Measurements from ENCODE around the gene ACTBL2. TPM values are rescaled to one million over a fixed set of nuclear protein-coding genes. Genes with fewer than 3 reads are reported as not detected.

ACTBL2 gene
- total RNA-seq, 1 experiment from 2014 or later, result not detected

DNA sequence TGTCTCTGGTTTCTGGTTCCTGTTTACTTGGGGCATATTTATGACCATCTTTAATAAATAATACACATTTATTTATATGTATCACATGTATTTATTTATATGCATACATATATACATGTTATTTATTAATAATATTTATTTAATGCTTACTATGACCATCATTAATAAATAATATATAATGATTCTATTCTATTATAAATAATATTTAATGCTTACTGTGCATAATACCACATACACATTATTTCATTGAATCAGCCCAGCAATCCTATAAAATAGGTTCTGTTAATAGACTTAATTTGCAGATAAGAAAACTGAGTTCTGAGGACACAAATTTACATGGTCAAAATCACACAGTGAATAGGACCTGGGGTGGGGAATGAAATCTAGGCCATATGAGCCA, 24.2 kb downstream of the ACTBL2 start:
- no peak overlapping the region for H3K27ac Mint-ChIP-seq (ENCODE audit: unreplicated experiment)
- TF ChIP-seq, protein P1, sequence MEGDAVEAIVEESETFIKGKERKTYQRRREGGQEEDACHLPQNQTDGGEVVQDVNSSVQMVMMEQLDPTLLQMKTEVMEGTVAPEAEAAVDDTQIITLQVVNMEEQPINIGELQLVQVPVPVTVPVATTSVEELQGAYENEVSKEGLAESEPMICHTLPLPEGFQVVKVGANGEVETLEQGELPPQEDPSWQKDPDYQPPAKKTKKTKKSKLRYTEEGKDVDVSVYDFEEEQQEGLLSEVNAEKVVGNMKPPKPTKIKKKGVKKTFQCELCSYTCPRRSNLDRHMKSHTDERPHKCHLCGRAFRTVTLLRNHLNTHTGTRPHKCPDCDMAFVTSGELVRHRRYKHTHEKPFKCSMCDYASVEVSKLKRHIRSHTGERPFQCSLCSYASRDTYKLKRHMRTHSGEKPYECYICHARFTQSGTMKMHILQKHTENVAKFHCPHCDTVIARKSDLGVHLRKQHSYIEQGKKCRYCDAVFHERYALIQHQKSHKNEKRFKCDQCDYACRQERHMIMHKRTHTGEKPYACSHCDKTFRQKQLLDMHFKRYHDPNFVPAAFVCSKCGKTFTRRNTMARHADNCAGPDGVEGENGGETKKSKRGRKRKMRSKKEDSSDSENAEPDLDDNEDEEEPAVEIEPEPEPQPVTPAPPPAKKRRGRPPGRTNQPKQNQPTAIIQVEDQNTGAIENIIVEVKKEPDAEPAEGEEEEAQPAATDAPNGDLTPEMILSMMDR (IDR thresholded peaks at IDR 0.05; ENCODE audit: insufficient read depth in 1 of 2, low read depth in 1 of 2, low read length in 1 of 2, severe bottlenecking in 1 of 2, unreplicated experiment in 1 of 2), result no peak
- H3K36me3 Mint-ChIP-seq (ENCODE audit: insufficient read depth, unreplicated experiment), result no peaks in the 10 kb centered on the region
- Histone ChIP-seq H3K36me3 (ENCODE audit: control insufficient read depth, insufficient read depth, low read length) (no peaks in the 10 kb centered on the region), H3K9me3 (no peaks in the 10 kb centered on the region), H3K4me3 (ENCODE audit: low read depth, low read length) (no peak overlapping the region), H3K27me3 (replicated peaks; ENCODE audit: control insufficient read depth, insufficient read depth, low read length) (no peaks in the 10 kb centered on the region), H3K4me1 (peaks cover 28% of the 10 kb centered on the region)
- no peaks in the 10 kb centered on the region for H3K27me3 Mint-ChIP-seq (ENCODE audit: insufficient read depth, unreplicated experiment)
- no peak overlapping the region for H3K4me3 Mint-ChIP-seq (ENCODE audit: unreplicated experiment)
- H3K4me1 Mint-ChIP-seq (ENCODE audit: low read depth, unreplicated experiment), result peaks cover 16% of the 10 kb centered on the region
- DNase-seq, result no peak
- CTCF ChIA-PET, result interaction anchor here (0.6 kb wide), 1 partner anchor 46 kb away, joined by 8 read pairs; no protein-coding TSS in a partner anchor
- intact Hi-C loops (cut with micrococcal nuclease; ENCODE audit: unreplicated experiment), result no loop called here
- POLR2A ChIA-PET, result no interaction called here
- BruUV-seq (replicated peaks), result no TSS peak
- no peaks in the 10 kb centered on the region for H3K9me3 Mint-ChIP-seq (ENCODE audit: unreplicated experiment)

GRCh38 chr5:57456531-57457135, 26.0 kb downstream of the ACTBL2 start:
- DNase-seq, result no peak
- Mint-ChIP-seq H3K9me3 (ENCODE audit: unreplicated experiment) (no peaks in the 10 kb centered on the region), H3K27ac (ENCODE audit: unreplicated experiment) (peak overlapping the region; percentile 53), H3K27me3 (ENCODE audit: insufficient read depth, unreplicated experiment) (no peaks in the 10 kb centered on the region), H3K4me1 (ENCODE audit: low read depth, unreplicated experiment) (peaks cover 16% of the 10 kb centered on the region), H3K4me3 (ENCODE audit: unreplicated experiment) (no peak overlapping the region), H3K36me3 (ENCODE audit: insufficient read depth, unreplicated experiment) (no peaks in the 10 kb centered on the region)
- Histone ChIP-seq H3K4me3 (ENCODE audit: low read depth, low read length) (no peak overlapping the region), H3K27me3 (replicated peaks; ENCODE audit: control insufficient read depth, insufficient read depth, low read length) (no peaks in the 10 kb centered on the region), H3K4me1 (peaks cover 28% of the 10 kb centered on the region), H3K9me3 (no peaks in the 10 kb centered on the region), H3K36me3 (ENCODE audit: control insufficient read depth, insufficient read depth, low read length) (no peaks in the 10 kb centered on the region)
- no TSS peak for BruUV-seq (replicated peaks)
- intact Hi-C loops (cut with micrococcal nuclease; ENCODE audit: unreplicated experiment), result loop anchor here (1.0 kb wide), 1 partner anchor 21 kb away; no protein-coding TSS in a partner anchor
- TF ChIP-seq, protein P1 (IDR thresholded peaks at IDR 0.05; ENCODE audit: insufficient read depth in 1 of 2, low read depth in 1 of 2, low read length in 1 of 2, severe bottlenecking in 1 of 2, unreplicated experiment in 1 of 2), result no peak
- POLR2A ChIA-PET, result no interaction called here
- CTCF ChIA-PET, result no interaction called here

- BruUV-seq (replicated peaks), result no TSS peak
- Histone ChIP-seq H3K9me3 (no peaks in the 10 kb centered on the region), H3K36me3 (ENCODE audit: control insufficient read depth, insufficient read depth, low read length) (no peaks in the 10 kb centered on the region), H3K4me3 (ENCODE audit: low read depth, low read length) (no peak overlapping the region), H3K4me1 (peaks cover 36% of the 10 kb centered on the region), H3K27me3 (replicated peaks; ENCODE audit: control insufficient read depth, insufficient read depth, low read length) (no peaks in the 10 kb centered on the region)
- DNase-seq, result peak; percentile 67 to 68
- TF ChIP-seq, protein P1 (IDR thresholded peaks at IDR 0.05; ENCODE audit: insufficient read depth in 1 of 2, low read depth in 1 of 2, low read length in 1 of 2, severe bottlenecking in 1 of 2, unreplicated experiment in 1 of 2), result no peak
- H3K9me3 Mint-ChIP-seq (ENCODE audit: unreplicated experiment), result peaks cover under 1% of the 10 kb centered on the region
- H3K36me3 Mint-ChIP-seq (ENCODE audit: insufficient read depth, unreplicated experiment), result no peaks in the 10 kb centered on the region
- H3K4me1 Mint-ChIP-seq (ENCODE audit: low read depth, unreplicated experiment), result peaks cover 16% of the 10 kb centered on the region
- POLR2A ChIA-PET, result no interaction called here
- no peak overlapping the region for H3K4me3 Mint-ChIP-seq (ENCODE audit: unreplicated experiment)
- H3K27ac Mint-ChIP-seq (ENCODE audit: unreplicated experiment), result peak overlapping the region; percentile 53
- CTCF ChIA-PET, result no interaction called here
- H3K27me3 Mint-ChIP-seq (ENCODE audit: insufficient read depth, unreplicated experiment), result no peaks in the 10 kb centered on the region
- intact Hi-C loops (cut with micrococcal nuclease; ENCODE audit: unreplicated experiment), result loop anchor here (1.0 kb wide), 1 partner anchor 20 kb away; no protein-coding TSS in a partner anchor
These were observed 26.8 kb downstream of the ACTBL2 start for GRCh38 chr5:57455511-57456455.
